Immature natural killer cell (primary cell): ENCODE data around the gene HOXD10. TPM values are rescaled to one million over a fixed set of nuclear protein-coding genes. Genes with fewer than 3 reads are reported as not detected.

Experiments
- DNase-seq, 3 donors: peaks; one replicate each; pipeline ENCODE4 v3.0.0; 2022; ENCODE audit warnings: mixed read lengths in 1 of 3
- H3K27ac Mint-ChIP-seq, 6 donors: one replicate each; pipeline ENCODE4 v1.8.0; 2020; ENCODE audit warnings: mixed read lengths in 6 of 6, mild to moderate bottlenecking in 5 of 6, inconsistent platforms in 4 of 6, moderate library complexity in 3 of 6
- H3K27me3 Mint-ChIP-seq, 3 donors: one replicate each; pipeline ENCODE4 v1.8.0; 2020 to 2021; ENCODE audit warnings: low read depth in 3 of 3, mild to moderate bottlenecking in 3 of 3, mixed read lengths in 3 of 3, moderate library complexity in 3 of 3, inconsistent platforms in 1 of 3
- H3K36me3 Mint-ChIP-seq, 3 donors: one replicate each; pipeline ENCODE4 v1.8.0; 2020; ENCODE audit warnings: mixed read lengths in 3 of 3, inconsistent platforms in 2 of 3, mild to moderate bottlenecking in 2 of 3
- H3K4me1 Mint-ChIP-seq, 2 donors: one replicate each; pipeline ENCODE4 v1.8.0; 2020; ENCODE audit warnings: inconsistent platforms in 2 of 2, mild to moderate bottlenecking in 2 of 2, mixed read lengths in 2 of 2, moderate library complexity in 1 of 2
- H3K4me3 Mint-ChIP-seq, 5 donors: one replicate each; pipeline ENCODE4 v1.8.0; 2020; ENCODE audit warnings: mild to moderate bottlenecking in 5 of 5, mixed read lengths in 5 of 5, inconsistent platforms in 3 of 5, moderate library complexity in 3 of 5
- H3K9me3 Mint-ChIP-seq, 6 donors: one replicate each; pipeline ENCODE4 v1.8.0; 2020; ENCODE audit warnings: mild to moderate bottlenecking in 6 of 6, mixed read lengths in 6 of 6, inconsistent platforms in 4 of 6, moderate library complexity in 3 of 6
- polyA plus RNA-seq, 3 donors: library from polyadenylated mRNA; unstranded; fragments of 300-500 nt; fragmentation: Illumina TruSeq; gene quantifications; one replicate each; pipeline ENCODE4 v1.2.3, GENCODE V29; 2021

The HOXD10 gene
- not detected for polyA plus RNA-seq

DNA sequence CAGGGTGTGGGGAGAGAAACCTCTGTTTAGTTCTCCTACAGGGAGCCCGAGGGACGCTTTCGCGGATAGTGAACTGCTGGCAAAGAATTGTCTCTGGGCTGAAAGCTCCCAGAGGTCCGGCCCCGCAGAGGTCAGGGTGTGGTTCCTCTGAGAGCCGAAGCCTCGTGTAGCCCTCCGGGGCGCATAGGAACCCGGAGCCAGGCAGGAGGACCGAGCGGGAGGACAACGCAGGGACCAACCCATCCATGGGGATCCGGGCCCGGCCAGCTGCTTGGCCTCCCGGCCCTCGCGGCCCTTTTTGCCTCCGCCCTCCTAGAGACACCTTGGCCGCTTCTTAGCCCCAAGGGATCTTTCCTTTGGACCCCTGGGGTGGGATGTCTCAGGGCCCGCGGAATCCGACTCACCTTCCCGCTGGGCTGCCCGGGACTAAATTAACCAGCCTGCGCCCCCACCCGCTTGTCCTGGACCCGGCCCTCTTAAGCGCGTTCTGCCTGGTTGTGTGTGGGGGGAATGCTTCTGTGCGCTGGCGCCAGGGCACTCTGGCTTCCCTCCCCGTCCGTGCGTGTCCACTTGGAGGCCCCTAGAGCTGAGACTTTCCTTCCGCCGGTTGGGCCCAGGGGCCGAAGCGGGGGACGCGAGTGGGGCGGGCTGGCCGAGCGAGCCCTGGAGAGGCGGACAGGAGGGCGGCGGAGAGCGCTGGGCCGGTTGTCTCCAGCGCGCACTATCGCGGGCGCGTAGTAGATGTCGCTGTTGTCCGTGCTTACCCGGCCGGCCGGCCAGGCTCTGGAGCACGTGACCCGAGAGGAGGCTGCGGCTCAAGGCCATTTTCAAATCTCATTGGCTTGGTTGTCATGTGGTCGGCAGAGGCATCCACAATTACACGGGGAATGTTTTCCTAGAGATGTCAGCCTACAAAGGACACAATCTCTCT, at the start of gene HOXD10:
Gene HOXD10 (plus strand): TSS at position 896 of the 931 bp plus-strand sequence. CDS start 56 bp downstream, outside the sequence.
- Mint-ChIP-seq H3K27ac (no peak within 1 kb of the TSS), H3K9me3 (peaks cover 3 to 35% (median 4%) of the 10 kb centered on the region in 6 donors), H3K27me3 (peaks cover 47 to 82% (median 72%) of the 10 kb centered on the region in 3 donors), H3K36me3 (peaks cover 0 to 9% (median 6%) of the 10 kb centered on the region in 3 donors), H3K4me3 (peak within 1 kb of the TSS in 1 of 5 donors; percentile 54), H3K4me1 (peaks cover 4 to 6% of the 10 kb centered on the region in 2 donors)
- no peak for DNase-seq

DNA sequence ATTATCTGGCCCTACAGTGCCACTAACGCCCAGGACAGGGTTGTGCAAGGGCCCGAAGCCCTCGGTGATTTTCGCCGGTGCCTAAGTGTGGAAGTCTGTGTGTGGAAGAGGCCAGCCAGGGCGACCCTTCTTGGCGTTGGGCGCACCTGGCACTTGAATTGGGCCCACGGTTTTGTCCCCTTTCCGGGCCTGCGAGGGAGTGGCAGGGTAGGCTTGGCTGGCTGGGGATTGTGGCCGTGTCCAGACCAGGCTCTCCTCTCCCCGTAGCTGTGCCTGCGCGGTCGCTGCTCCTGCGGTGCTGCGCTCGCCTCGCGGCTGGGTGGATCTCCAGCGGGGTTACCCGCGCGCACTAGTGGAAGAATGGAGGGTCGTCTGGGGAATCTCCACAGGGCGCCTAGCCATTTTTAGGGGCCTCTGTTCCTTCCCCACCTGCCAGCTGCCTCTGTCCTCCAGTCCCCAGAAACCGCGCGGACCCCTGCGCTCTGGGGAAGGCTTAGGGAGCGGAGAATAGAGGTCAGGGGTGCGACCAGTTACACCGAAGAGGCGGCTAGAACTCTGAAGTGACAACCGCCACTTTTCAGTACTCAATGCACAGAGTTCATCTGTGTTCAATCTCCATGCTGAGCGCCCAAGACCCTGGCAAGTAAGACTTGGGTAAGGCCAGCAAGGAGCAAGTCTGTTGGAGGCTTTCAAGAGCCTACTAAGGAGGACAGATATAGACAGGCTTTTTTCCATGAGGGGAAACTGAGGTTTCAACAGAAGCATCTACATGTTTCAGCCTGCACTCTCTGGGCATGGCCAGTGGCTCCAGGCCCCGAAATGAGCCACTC, 48.8 kb upstream of the HOXD10 start:
- peaks cover 0 to 3% (median 0%) of the 10 kb centered on the region in 3 donors for H3K36me3 Mint-ChIP-seq
- H3K27ac Mint-ChIP-seq, result no peak overlapping the region
- H3K4me3 Mint-ChIP-seq, result peak overlapping the region in 1 of 5 donors; percentile 53
- peaks cover 24 to 27% (median 26%) of the 10 kb centered on the region in 3 donors for H3K27me3 Mint-ChIP-seq
- peaks cover 0 to 7% (median under 1%) of the 10 kb centered on the region in 6 donors for H3K9me3 Mint-ChIP-seq
- H3K4me1 Mint-ChIP-seq, result no peaks in the 10 kb centered on the region
- DNase-seq, result no peak

DNA sequence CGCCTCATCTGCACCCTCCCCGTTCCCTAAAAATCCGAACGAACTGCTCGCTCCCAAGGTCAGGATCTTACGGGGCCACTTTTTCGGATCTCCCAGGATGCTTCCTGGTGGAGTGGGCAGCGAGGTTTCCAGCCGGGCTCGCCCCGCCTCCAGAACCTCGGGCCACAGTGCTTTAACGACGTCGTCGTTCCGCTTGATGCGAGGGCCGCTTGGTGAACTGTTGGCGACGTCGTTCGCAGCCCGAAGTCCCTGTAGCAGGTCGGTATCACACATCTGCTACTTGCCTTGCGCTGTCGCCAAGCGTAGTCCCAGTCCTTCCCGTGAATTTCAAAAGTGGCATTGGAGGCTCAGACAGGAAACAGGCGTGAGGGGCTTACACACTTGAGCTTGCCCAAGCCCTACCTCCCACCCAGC, 48.2 kb upstream of the HOXD10 start:
- no peak overlapping the region for H3K27ac Mint-ChIP-seq
- H3K27me3 Mint-ChIP-seq, result peaks cover 28 to 33% (median 29%) of the 10 kb centered on the region in 3 donors
- DNase-seq, result no peak
- no peaks in the 10 kb centered on the region for H3K4me1 Mint-ChIP-seq
- H3K4me3 Mint-ChIP-seq, result no peak overlapping the region
- peaks cover 0 to 13% (median under 1%) of the 10 kb centered on the region in 6 donors for H3K9me3 Mint-ChIP-seq
- peaks cover 0 to 3% (median 0%) of the 10 kb centered on the region in 3 donors for H3K36me3 Mint-ChIP-seq

DNA sequence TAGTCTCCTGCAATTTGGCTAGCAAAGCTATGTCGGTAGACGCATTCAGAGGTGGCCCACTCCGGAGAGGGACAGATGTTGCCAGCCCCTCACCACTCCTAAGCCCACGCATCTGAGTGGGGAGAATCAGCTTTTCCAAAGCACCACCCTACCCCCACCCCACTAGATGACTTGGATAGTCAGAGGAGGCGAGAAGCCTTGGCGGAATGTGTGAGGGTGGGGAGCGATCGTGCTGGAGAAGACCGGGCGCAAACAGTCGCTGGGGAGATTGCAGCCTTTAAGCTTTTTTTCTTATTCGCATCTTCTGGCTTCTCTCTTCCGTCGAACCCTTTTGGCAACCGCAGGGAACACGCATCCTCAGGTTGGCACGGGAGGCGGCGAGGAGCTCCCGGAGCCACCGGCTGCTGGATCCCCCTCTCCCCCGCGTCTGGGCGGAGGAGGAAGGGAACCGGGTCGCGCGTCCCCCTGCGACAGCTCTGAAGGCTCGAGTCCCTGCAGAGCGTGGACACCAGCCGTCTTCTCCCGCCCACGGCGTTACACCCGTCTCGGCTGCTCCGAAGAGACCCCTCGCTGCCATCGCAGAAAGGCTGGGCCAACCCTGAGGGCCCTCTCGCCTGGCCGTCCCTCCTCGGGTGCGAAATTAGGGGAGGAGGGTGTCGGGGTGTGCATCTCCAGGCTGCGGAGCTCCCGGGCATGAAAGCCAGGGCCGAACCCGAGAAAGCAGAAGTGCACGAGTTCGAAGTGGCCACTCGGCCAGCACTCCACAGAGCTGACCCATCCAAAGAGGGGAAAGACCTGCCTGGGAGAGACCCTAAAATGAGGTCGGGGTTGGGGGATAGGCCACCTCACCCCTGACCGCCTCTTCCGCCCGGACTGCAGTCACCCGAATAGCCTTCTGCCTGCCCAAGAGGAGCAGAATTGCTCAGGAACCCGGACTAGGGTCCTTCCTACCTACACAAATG, 45.0 kb upstream of the HOXD10 start:
- no peak overlapping the region for H3K4me3 Mint-ChIP-seq

DNA sequence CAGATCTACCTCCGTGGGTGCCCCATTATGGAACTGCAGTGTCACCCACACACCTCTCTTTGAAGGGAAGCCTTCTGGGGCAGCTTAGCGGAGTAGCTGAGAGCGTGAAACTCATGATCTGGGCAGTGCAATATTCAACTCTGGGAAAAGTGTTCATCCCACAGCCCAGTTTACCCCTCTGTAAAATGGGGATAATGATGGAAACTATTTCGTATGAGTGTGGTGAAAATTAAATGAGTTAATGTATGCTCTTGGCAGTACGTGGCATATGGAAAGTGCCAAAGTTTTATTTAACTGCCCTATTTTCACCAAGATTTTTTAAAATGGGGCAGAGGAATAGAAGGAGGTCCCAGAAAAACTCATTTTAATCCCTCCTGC, 44.3 kb upstream of the HOXD10 start:
- no peak for DNase-seq
- Mint-ChIP-seq H3K4me3 (no peak overlapping the region), H3K27ac (no peak overlapping the region), H3K36me3 (peaks cover 0 to 3% (median 0%) of the 10 kb centered on the region in 3 donors), H3K4me1 (no peaks in the 10 kb centered on the region), H3K9me3 (peaks cover 0 to 37% (median 7%) of the 10 kb centered on the region in 6 donors), H3K27me3 (peaks cover 46 to 52% (median 47%) of the 10 kb centered on the region in 3 donors)

More for the DNA sequence above, 45.0 kb upstream of the HOXD10 start:
- Mint-ChIP-seq H3K4me1 (no peaks in the 10 kb centered on the region), H3K9me3 (peaks cover 0 to 34% (median 6%) of the 10 kb centered on the region in 6 donors), H3K36me3 (peaks cover 0 to 3% (median 0%) of the 10 kb centered on the region in 3 donors), H3K27ac (no peak overlapping the region), H3K27me3 (peaks cover 42 to 48% (median 47%) of the 10 kb centered on the region in 3 donors)
- DNase-seq, result no peak

DNA sequence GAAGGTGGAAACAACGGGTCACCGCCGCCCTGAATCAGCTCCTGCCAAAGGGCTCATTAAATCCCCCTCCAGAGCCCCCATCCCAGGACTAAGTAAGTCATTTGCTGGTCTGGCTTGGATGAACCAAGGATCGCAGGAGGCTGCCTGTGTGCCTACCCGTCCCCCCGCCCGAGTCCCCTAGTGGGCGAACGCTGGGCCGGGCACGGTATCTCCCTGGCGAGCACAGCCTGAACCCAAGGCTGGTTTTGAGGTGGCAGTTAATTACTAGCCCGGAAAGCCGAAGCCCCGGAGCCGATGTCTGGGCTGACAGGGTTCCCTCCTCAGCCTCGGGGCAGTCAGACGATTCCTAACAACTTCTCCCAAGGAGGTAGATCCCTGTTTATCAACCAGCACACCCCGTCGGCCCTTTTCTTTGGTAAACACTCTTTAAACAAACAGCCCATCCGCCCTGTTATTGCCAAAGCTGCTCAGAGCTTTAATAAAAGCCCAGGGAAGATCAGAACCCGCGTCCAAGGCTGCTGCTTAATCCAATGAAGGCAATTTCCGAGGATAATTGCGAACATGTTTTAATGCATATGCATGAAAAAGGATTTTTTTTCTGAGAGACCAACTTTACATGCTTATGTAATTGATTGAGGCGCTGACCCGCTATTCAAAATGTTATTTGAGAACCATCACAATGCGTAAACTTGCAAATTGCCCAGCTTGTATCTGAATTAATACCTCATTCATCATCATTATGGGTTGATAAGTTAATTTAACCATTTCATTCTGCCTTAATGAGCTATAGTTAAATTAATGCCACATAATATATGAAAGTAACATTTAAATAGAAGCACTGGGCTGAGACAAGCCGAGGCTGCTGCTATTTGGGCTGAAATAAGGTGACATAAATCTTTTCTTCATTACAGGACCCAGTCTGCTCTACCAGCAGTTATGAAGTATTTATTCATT, 43.4 kb upstream of the HOXD10 start:
- H3K4me1 Mint-ChIP-seq, result no peaks in the 10 kb centered on the region
- H3K9me3 Mint-ChIP-seq, result peaks cover 0 to 40% (median 7%) of the 10 kb centered on the region in 6 donors
- H3K4me3 Mint-ChIP-seq, result no peak overlapping the region
- DNase-seq, result no peak
- no peak overlapping the region for H3K27ac Mint-ChIP-seq
- peaks cover 47 to 57% (median 51%) of the 10 kb centered on the region in 3 donors for H3K27me3 Mint-ChIP-seq
- H3K36me3 Mint-ChIP-seq, result peaks cover 0 to 3% (median 0%) of the 10 kb centered on the region in 3 donors

DNA sequence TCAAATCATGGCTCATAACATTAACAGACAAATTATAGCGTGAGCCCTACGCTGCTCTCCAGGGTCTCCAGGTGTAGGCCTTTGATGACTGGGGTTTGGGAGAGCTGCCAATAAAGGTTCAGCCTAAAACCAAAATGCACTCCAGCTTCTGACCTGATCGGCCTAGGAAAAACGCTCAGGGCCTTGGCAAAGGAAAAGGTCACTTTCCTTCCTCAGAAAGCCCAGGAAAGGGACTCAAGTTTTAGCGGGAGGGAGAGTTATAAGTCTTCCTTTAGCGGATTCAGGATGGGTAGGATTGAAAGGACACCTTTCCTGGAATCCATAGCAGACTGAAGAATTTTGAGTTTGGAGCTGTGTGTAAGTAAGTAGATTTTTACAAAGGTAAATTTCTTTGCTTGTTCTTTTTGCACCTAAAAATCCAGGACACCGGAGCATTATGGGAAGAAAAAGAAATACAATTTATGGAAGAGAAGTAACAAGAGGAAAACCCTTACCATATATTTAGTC, 41.6 kb upstream of the HOXD10 start:
- Mint-ChIP-seq H3K4me3 (no peak overlapping the region), H3K4me1 (peaks cover 6 to 14% of the 10 kb centered on the region in 2 donors), H3K36me3 (peaks cover 0 to 6% (median 3%) of the 10 kb centered on the region in 3 donors), H3K27ac (no peak overlapping the region), H3K27me3 (peaks cover 61 to 64% (median 61%) of the 10 kb centered on the region in 3 donors), H3K9me3 (peaks cover 0 to 54% (median 19%) of the 10 kb centered on the region in 6 donors)
- DNase-seq, result no peak

DNA sequence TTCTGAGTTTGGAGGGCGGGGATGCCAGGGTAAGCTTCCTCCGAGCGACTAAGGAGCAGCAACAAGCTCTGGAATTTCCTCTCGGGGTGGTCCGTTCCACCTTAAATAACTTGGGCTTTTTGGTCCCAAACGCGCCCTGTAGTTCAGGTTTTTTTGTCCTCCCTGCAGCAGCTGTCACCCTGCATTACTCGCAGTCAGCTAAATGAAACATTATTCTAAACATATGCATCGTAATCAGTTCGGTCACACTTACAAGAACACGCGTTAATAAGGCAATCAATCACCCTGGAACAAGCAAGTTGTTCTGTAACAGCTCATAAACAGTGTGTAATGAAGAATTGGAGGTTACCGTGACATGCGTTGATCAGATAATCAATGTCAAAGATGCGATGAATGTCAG, 41.1 kb upstream of the HOXD10 start:
- peaks cover 58 to 63% (median 59%) of the 10 kb centered on the region in 3 donors for H3K27me3 Mint-ChIP-seq
- H3K4me3 Mint-ChIP-seq, result peak overlapping the region in 1 of 5 donors; percentile 13
- no peak overlapping the region for H3K27ac Mint-ChIP-seq
- DNase-seq, result no peak
- H3K9me3 Mint-ChIP-seq, result peaks cover 0 to 54% (median 19%) of the 10 kb centered on the region in 6 donors
- H3K4me1 Mint-ChIP-seq, result peaks cover 6 to 14% of the 10 kb centered on the region in 2 donors
- H3K36me3 Mint-ChIP-seq, result peaks cover 0 to 6% (median 3%) of the 10 kb centered on the region in 3 donors

DNA sequence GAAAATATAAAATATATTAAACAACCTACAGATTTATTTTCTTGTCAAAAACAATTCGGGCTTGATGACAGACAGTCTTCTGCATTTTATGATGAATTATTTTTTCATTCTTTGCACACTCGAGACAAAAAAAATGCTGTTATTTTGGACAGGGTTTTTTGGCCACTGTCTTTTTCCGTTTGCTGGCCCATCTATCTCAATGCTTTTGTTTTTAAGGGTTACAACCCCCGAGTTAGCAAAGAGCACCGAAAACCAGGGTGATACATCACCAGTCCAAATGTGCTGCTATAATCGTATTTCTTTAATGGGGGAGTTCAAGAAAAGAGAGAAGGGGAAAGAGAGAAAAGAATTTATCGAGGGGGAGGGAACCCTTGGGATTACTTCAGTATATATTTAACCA, 40.5 kb upstream of the HOXD10 start:
- peaks cover 58 to 64% (median 64%) of the 10 kb centered on the region in 3 donors for H3K27me3 Mint-ChIP-seq
- peaks cover 0 to 6% (median 4%) of the 10 kb centered on the region in 3 donors for H3K36me3 Mint-ChIP-seq
- DNase-seq, result no peak
- peaks cover 2 to 59% (median 22%) of the 10 kb centered on the region in 6 donors for H3K9me3 Mint-ChIP-seq
- H3K27ac Mint-ChIP-seq, result no peak overlapping the region
- peaks cover 9 to 15% of the 10 kb centered on the region in 2 donors for H3K4me1 Mint-ChIP-seq
- H3K4me3 Mint-ChIP-seq, result no peak overlapping the region

DNA sequence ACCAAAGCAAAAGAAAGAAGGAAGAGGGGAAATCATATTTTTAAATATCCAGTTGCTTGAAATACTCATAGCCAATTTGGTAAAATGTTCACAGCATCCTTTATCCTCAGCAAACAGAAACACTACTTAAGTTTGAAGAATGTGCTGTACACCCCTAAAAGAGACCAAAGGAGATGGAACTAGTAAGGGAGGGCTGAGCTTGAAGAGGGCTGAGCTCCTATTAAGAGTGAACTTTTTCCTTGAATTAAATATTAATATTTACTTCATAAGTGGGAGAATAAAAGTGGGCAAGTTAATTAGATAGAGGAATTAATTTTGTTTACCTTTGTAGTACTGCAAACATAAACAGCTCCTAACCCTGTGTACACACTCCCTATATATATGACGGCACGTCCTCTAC, 39.8 kb upstream of the HOXD10 start:
- H3K27me3 Mint-ChIP-seq, result peaks cover 62 to 71% (median 69%) of the 10 kb centered on the region in 3 donors
- H3K4me3 Mint-ChIP-seq, result no peak overlapping the region
- H3K27ac Mint-ChIP-seq, result no peak overlapping the region
- peaks cover 0 to 8% (median 6%) of the 10 kb centered on the region in 3 donors for H3K36me3 Mint-ChIP-seq
- no peak for DNase-seq
- peaks cover 10 to 66% (median 26%) of the 10 kb centered on the region in 6 donors for H3K9me3 Mint-ChIP-seq
- peaks cover 12 to 21% of the 10 kb centered on the region in 2 donors for H3K4me1 Mint-ChIP-seq

DNA sequence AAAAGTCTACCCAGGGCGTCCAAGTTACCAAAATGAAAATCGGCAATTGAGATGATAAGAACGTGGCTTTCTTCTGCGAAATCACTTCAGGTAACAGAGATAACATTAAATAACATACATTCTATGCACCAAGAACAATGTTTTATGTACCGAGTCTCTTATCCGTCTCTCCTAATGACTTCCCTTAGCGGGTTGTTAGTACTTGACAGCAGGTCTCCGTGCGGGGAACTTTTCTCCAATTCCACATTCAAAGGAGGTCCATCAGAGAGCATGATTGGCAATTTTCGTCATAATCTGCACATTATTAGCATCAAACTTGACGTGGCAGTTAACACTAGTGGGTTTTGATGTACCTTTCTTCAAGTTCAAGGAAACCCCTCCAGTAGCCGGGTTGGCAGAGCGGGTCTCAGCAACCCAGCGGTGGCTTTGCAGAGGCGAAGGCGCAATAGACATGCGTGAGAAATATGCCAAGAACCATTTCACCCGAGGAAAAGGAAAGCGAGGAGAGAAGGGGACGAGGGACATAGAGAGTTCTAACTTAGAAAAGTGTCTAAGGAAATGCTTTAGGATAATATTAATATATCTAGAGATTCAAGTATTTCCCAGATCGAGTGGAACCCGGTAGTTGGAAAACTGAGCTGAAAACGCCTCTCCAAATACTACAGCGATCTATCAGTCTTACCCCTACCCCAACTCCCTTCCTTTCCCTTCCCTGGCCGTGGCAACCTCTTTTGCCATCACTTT, 37.9 kb upstream of the HOXD10 start:
- peak overlapping the region in 2 of 6 donors; percentile 47 to 83 for H3K27ac Mint-ChIP-seq
- H3K9me3 Mint-ChIP-seq, result peaks cover 11 to 62% (median 31%) of the 10 kb centered on the region in 6 donors
- peak overlapping the region; percentile 65 to 83 (median 69) for H3K4me3 Mint-ChIP-seq
- peaks cover 13 to 24% of the 10 kb centered on the region in 2 donors for H3K4me1 Mint-ChIP-seq
- DNase-seq, result no peak
- H3K27me3 Mint-ChIP-seq, result peaks cover 75 to 79% (median 76%) of the 10 kb centered on the region in 3 donors
- H3K36me3 Mint-ChIP-seq, result peaks cover 0 to 8% (median 4%) of the 10 kb centered on the region in 3 donors
